Measurements from ENCODE around the gene LPP.

DNA sequence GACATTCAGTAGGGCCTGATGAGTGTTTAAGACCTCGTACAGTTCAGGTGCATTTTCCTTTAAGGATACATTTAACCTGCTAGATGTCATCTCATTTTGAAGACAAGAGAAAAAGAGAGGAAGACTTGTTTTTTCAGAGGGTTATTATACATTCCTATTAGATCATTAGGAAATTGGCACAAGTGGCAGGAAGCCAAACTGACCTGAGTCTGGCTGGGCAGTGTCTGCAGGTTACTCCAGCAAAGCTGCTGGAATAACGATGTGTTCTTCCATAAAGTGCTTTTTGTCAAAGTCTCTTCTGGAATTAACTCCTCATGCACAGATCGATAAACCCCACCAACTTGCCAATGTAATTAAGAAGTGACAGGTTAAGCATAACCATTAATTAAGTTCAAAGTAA is 621.5 kb downstream of the LPP start:
- no peak for TF ChIP-seq CTCF (IDR thresholded peaks at IDR 0.05 in 4 of 5, conservative IDR thresholded peaks at IDR 0.05 in 1 of 5)
- TF ChIP-seq POLR2A (IDR thresholded peaks at IDR 0.05), result no peak

Data from gastrocnemius medialis (tissue), 4 donors.